Ovary (tissue), 3 donors: ENCODE results near the gene ZNF768.

ENCODE experiments used
- EP300 ChIP-seq: sonication (generic); formaldehyde crosslinking; IDR thresholded peaks from one replicate; pipeline ENCODE4 v1.6.1; 2017; ENCODE audit warnings: antibody characterized with exemption
- POLR2A ChIP-seq: fragments of 450-650 bp; IDR thresholded peaks from one replicate; pipeline ENCODE4 v1.6.1; 2017; ENCODE audit warnings: antibody characterized with exemption, mild to moderate bottlenecking, moderate library complexity
- TF ChIP-seq, protein P1 (sequence below), 3 donors: fragments of 450-650 bp in 2 of 3; fragments of 200-600 bp in 1 of 3; IDR thresholded peaks; one replicate each; pipeline versions ENCODE4 v1.5.1 to v1.8.0; 2016 to 2022; ENCODE audit warnings: antibody characterized with exemption in 3 of 3, mild to moderate bottlenecking in 1 of 3
- donor health status: DM: no; HTN: no; CAD: no.

DNA sequence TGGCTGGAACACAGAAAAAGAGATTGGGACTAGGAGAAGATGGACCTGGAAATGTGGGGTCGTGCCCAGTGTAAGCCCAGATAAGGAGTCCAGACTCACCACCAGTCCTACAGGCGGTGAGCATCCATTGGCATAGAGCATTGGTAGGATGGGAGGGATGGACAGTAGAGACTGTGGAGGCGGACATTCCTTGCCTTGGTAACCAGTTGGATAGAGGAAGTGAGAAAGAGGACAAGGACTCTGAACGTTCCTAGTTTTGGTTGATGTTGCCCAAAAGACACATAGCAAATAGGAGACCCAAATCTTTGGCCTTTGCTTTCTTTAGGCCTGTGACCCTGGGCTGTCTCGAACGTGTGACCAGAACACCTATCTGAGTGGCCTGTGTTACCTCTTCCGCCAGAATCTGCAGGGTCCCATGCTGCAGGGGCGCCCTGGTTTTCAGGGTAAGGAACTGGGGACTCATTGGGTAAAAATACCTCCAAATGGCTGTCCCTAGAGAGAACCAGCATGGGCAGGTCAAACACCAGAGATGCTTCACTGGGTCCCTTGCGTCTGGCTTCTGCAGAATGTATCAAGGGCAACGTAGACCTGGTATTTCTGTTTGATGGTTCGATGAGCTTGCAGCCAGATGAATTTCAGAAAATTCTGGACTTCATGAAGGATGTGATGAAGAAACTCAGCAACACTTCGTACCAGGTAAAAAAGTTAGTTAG is 47.4 kb downstream of the ZNF768 start:
- TF ChIP-seq, protein P1, sequence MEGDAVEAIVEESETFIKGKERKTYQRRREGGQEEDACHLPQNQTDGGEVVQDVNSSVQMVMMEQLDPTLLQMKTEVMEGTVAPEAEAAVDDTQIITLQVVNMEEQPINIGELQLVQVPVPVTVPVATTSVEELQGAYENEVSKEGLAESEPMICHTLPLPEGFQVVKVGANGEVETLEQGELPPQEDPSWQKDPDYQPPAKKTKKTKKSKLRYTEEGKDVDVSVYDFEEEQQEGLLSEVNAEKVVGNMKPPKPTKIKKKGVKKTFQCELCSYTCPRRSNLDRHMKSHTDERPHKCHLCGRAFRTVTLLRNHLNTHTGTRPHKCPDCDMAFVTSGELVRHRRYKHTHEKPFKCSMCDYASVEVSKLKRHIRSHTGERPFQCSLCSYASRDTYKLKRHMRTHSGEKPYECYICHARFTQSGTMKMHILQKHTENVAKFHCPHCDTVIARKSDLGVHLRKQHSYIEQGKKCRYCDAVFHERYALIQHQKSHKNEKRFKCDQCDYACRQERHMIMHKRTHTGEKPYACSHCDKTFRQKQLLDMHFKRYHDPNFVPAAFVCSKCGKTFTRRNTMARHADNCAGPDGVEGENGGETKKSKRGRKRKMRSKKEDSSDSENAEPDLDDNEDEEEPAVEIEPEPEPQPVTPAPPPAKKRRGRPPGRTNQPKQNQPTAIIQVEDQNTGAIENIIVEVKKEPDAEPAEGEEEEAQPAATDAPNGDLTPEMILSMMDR (IDR thresholded peaks at IDR 0.05) = no peak
- TF ChIP-seq POLR2A (no peak), EP300 (no peak)
